ENCODE results near the gene GSTO2.

- no peak for TF ChIP-seq POLR2A (IDR thresholded peaks at IDR 0.05)
- no peak for TF ChIP-seq CTCF (IDR thresholded peaks at IDR 0.05 in 4 of 5, conservative IDR thresholded peaks at IDR 0.05 in 1 of 5)
Observed at GRCh38 chr10:104334965-104335650, 66.1 kb downstream of the GSTO2 start.

Data from gastrocnemius medialis (tissue), 4 donors.